Measurements from ENCODE around the gene FBXW12. TPM values are rescaled to one million over a fixed set of nuclear protein-coding genes. Genes with fewer than 3 reads are reported as not detected.
A peak's percentile ranks its signal among the peaks of the same experiment; 100 is the strongest.
"Not testable (repeated sequence)": the region's sequence is repeated elsewhere in the genome, so short reads cannot be mapped to it uniquely, and the experiment has no call there.

FBXW12 gene
- total RNA-seq, 4 donors from 2014 or later: not detected

- no peak overlapping the region for H3K27ac ChIP-seq
- no peaks in the 10 kb centered on the region for H3K9me3 ChIP-seq
- no peak for TF ChIP-seq CTCF (IDR thresholded peaks at IDR 0.05 in 4 of 5, conservative IDR thresholded peaks at IDR 0.05 in 1 of 5)
- peaks cover 0 to 5% of the 10 kb centered on the region in 2 donors for H3K4me1 ChIP-seq
- H3K36me3 ChIP-seq: no peaks in the 10 kb centered on the region
- in situ Hi-C loops (cut with MboI; ENCODE audit: low sequenced_read_pairs in 4 of 4): loop anchor here in 3 of 4 donors (5.0 kb wide), 1 partner anchor 38 kb away; no protein-coding TSS in a partner anchor
- intact Hi-C loops (cut with DNase I; ENCODE audit: low total_unique reads): loop anchor here (5.0 kb wide), 1 partner anchor 148 kb away; no protein-coding TSS in a partner anchor
- H3K4me3 ChIP-seq: no peak overlapping the region
- DNase-seq (no peak), ATAC-seq (no peak)
- no peaks in the 10 kb centered on the region for H3K27me3 ChIP-seq
Observed at GRCh38 chr3:48399387-48400172, 27.6 kb downstream of the FBXW12 start.

- H3K9me3 ChIP-seq: no peaks in the 10 kb centered on the region
- TF ChIP-seq POLR2A (IDR thresholded peaks at IDR 0.05) (no peak), CTCF (IDR thresholded peaks at IDR 0.05 in 4 of 5, conservative IDR thresholded peaks at IDR 0.05 in 1 of 5) (peak; percentile 79 to 90 (median 84))
- H3K36me3 ChIP-seq: no peaks in the 10 kb centered on the region
- H3K27me3 ChIP-seq: no peaks in the 10 kb centered on the region
- H3K4me3 ChIP-seq: no peak overlapping the region
- H3K4me1 ChIP-seq: peaks cover 0 to 5% of the 10 kb centered on the region in 2 donors
- DNase-seq: peak in 1 of 2 donors; percentile 47
- intact Hi-C loops (cut with DNase I; ENCODE audit: low total_unique reads): loop anchor here (1.0 to 5.0 kb wide), 2 partner anchors 35 to 146 kb away; no protein-coding TSS in a partner anchor
- no peak overlapping the region for H3K27ac ChIP-seq
- peak; percentile 48 to 69 for ATAC-seq
- in situ Hi-C loops (cut with MboI; ENCODE audit: low sequenced_read_pairs in 4 of 4): loop anchor here in 2 of 4 donors (5.0 kb wide), 1 partner anchor 36 kb away; no protein-coding TSS in a partner anchor
Observed at GRCh38 chr3:48400824-48401433, 28.9 kb downstream of the FBXW12 start.

GRCh38 chr3:48401434-48401901 is 29.4 kb downstream of the FBXW12 start:
- H3K4me3 ChIP-seq, H3K4me1 ChIP-seq, H3K36me3 ChIP-seq, H3K9me3 ChIP-seq, H3K27me3 ChIP-seq, ATAC-seq: not testable (repeated sequence)
- in situ Hi-C loops (cut with MboI; ENCODE audit: low sequenced_read_pairs in 4 of 4): loop anchor here in 2 of 4 donors (5.0 kb wide), 1 partner anchor 36 kb away; no protein-coding TSS in a partner anchor
- DNase-seq: peak in 1 of 2 donors; percentile 7
- peak overlapping the region; percentile 1 to 44 (median 29) for H3K27ac ChIP-seq
- intact Hi-C loops (cut with DNase I; ENCODE audit: low total_unique reads): loop anchor here (1.0 to 5.0 kb wide), 2 partner anchors 35 to 146 kb away; no protein-coding TSS in a partner anchor

GRCh38 chr3:48402281-48402732 is 30.3 kb downstream of the FBXW12 start:
- H3K9me3 ChIP-seq: no peaks in the 10 kb centered on the region
- no peaks in the 10 kb centered on the region for H3K36me3 ChIP-seq
- intact Hi-C loops (cut with DNase I; ENCODE audit: low total_unique reads) (loop anchor here (5.0 kb wide), 1 partner anchor 145 kb away; no protein-coding TSS in a partner anchor), in situ Hi-C loops (cut with MboI; ENCODE audit: low sequenced_read_pairs in 4 of 4) (loop anchor here in 2 of 4 donors (5.0 kb wide), 1 partner anchor 35 kb away; no protein-coding TSS in a partner anchor)
- H3K27ac ChIP-seq: peak overlapping the region; percentile 1 to 64 (median 44)
- no peak for TF ChIP-seq POLR2A (IDR thresholded peaks at IDR 0.05)
- TF ChIP-seq CTCF (IDR thresholded peaks at IDR 0.05 in 4 of 5, conservative IDR thresholded peaks at IDR 0.05 in 1 of 5): no peak
- H3K4me1 ChIP-seq: peaks cover 0 to 5% of the 10 kb centered on the region in 2 donors
- DNase-seq (peak; percentile 66 to 80), ATAC-seq (peak; percentile 77 to 79)
- H3K4me3 ChIP-seq: no peak overlapping the region
- no peaks in the 10 kb centered on the region for H3K27me3 ChIP-seq
